Tibial artery (tissue), 4 donors: ENCODE measurements around the gene ETFRF1.

Experiments used
- DNase-seq, 2 donors: peaks; one replicate each; pipeline ENCODE4 v3.0.0-alpha.2; 2019
- H3K27ac ChIP-seq, 2 donors: fragments of 200-600 bp; sonication (generic) in 1 of 2; 1 replicate in 1 of 2; 2 replicates in 1 of 2; pipeline ENCODE4 v1.5.1; 2018 to 2019; ENCODE audit warnings: mild to moderate bottlenecking in 1 of 2
- H3K27me3 ChIP-seq, 2 donors: fragments of 200-600 bp; sonication (generic) in 1 of 2; one replicate each; pipeline versions ENCODE4 v1.5.1 to v1.6.0; 2016 to 2019
- H3K36me3 ChIP-seq, 3 donors: fragments of 200-600 bp; sonication (generic) in 2 of 3; one replicate each; pipeline ENCODE4 v1.5.1; 2016 to 2019; ENCODE audit warnings: mild to moderate bottlenecking in 2 of 3
- H3K4me1 ChIP-seq, 4 donors: fragments of 200-600 bp; sonication (generic) in 2 of 4; 1 replicate in 3 of 4; 2 replicates in 1 of 4; pipeline ENCODE4 v1.5.1; 2016 to 2019
- H3K4me3 ChIP-seq, 2 donors: fragments of 200-600 bp; sonication (generic) in 1 of 2; 1 replicate in 1 of 2; 2 replicates in 1 of 2; pipeline ENCODE4 v1.5.1; 2018 to 2019; ENCODE audit warnings: mild to moderate bottlenecking in 2 of 2
- H3K9me3 ChIP-seq, 3 donors: fragments of 200-600 bp; sonication (generic) in 1 of 3; one replicate each; pipeline ENCODE4 v1.5.1; 2016 to 2019
- CTCF ChIP-seq, 2 experiments: fragments of 200-600 bp in 1 of 2; fragments of 450-650 bp in 1 of 2; IDR thresholded peaks; one replicate each; pipeline ENCODE4 v1.5.1; 2017 to 2019; ENCODE audit warnings: antibody characterized with exemption in 2 of 2, mild to moderate bottlenecking in 1 of 2, moderate library complexity in 1 of 2
- intact Hi-C: fragments of 100-400 bp; cut with DNase I; formaldehyde crosslinking; loops from one replicate; pipeline ENCODE4 v1.15.0; 2023; ENCODE audit warnings: low total_unique reads

Gene ETFRF1

GRCh38 chr12:25186788-25187402, 8.1 kb upstream of the ETFRF1 start:
- no peaks in the 10 kb centered on the region for H3K36me3 ChIP-seq
- DNase-seq: no peak
- H3K4me1 ChIP-seq: no peaks in the 10 kb centered on the region
- no peaks in the 10 kb centered on the region for H3K9me3 ChIP-seq
- intact Hi-C loops: no loop called here
- H3K27ac ChIP-seq: no peak overlapping the region
- TF ChIP-seq CTCF (IDR thresholded peaks at IDR 0.05): no peak
- no peaks in the 10 kb centered on the region for H3K27me3 ChIP-seq
- H3K4me3 ChIP-seq: no peak overlapping the region

- Histone ChIP-seq H3K27me3 (no peaks in the 10 kb centered on the region), H3K9me3 (no peaks in the 10 kb centered on the region), H3K4me3 (no peak overlapping the region), H3K4me1 (no peaks in the 10 kb centered on the region), H3K27ac (no peak overlapping the region), H3K36me3 (no peaks in the 10 kb centered on the region)
- TF ChIP-seq CTCF (IDR thresholded peaks at IDR 0.05): no peak
- DNase-seq: no peak
- intact Hi-C loops: no loop called here
Measured at GRCh38 chr12:25187781-25188180, 7.3 kb upstream of the ETFRF1 start.

- TF ChIP-seq CTCF (IDR thresholded peaks at IDR 0.05): no peak
- H3K27me3 ChIP-seq: no peaks in the 10 kb centered on the region
- intact Hi-C loops: no loop called here
- H3K27ac ChIP-seq: no peak overlapping the region
- H3K4me3 ChIP-seq: no peak overlapping the region
- H3K9me3 ChIP-seq: no peaks in the 10 kb centered on the region
- DNase-seq: no peak
- H3K4me1 ChIP-seq: peaks cover 0 to 8% (median 1%) of the 10 kb centered on the region in 4 donors
- no peaks in the 10 kb centered on the region for H3K36me3 ChIP-seq
Measured at GRCh38 chr12:25189656-25190055, 5.4 kb upstream of the ETFRF1 start.

- Histone ChIP-seq H3K4me3 (no peak overlapping the region), H3K27ac (no peak overlapping the region), H3K36me3 (no peaks in the 10 kb centered on the region), H3K27me3 (no peaks in the 10 kb centered on the region), H3K4me1 (peaks cover 0 to 10% (median 2%) of the 10 kb centered on the region in 4 donors), H3K9me3 (no peaks in the 10 kb centered on the region)
- intact Hi-C loops: no loop called here
- DNase-seq: no peak
- no peak for TF ChIP-seq CTCF (IDR thresholded peaks at IDR 0.05)
Measured at GRCh38 chr12:25190793-25191192, 4.2 kb upstream of the ETFRF1 start.

- H3K27ac ChIP-seq: peak overlapping the region; percentile 95
- intact Hi-C loops: no loop called here
- TF ChIP-seq CTCF (IDR thresholded peaks at IDR 0.05): no peak
- DNase-seq: no peak
- no peaks in the 10 kb centered on the region for H3K27me3 ChIP-seq
- peak overlapping the region; percentile 73 to 91 for H3K4me3 ChIP-seq
- H3K9me3 ChIP-seq: no peaks in the 10 kb centered on the region
- no peaks in the 10 kb centered on the region for H3K36me3 ChIP-seq
- peaks cover 0 to 21% (median 10%) of the 10 kb centered on the region in 4 donors for H3K4me1 ChIP-seq
Measured at GRCh38 chr12:25194214-25194613, 823 bp upstream of the ETFRF1 start.

GRCh38 chr12:25194722-25195055, 348 bp upstream of the ETFRF1 start:
- peak overlapping the region; percentile 73 to 91 for H3K4me3 ChIP-seq
- H3K27me3 ChIP-seq: no peaks in the 10 kb centered on the region
- no peaks in the 10 kb centered on the region for H3K36me3 ChIP-seq
- H3K27ac ChIP-seq: peak overlapping the region; percentile 95
- DNase-seq: no peak
- H3K4me1 ChIP-seq: peaks cover 0 to 21% (median 10%) of the 10 kb centered on the region in 4 donors
- TF ChIP-seq CTCF (IDR thresholded peaks at IDR 0.05): no peak
- intact Hi-C loops: loop anchor here (5.0 kb wide), 1 partner anchor 58 kb away; the partner anchor contains the start of gene KRAS
- no peaks in the 10 kb centered on the region for H3K9me3 ChIP-seq
